HuH-7.5 (cell line): ENCODE results near the gene NPRL2.
"Not testable (repeated sequence)": the region's sequence is repeated elsewhere in the genome, so short reads cannot be mapped to it uniquely, and the experiment has no call there.

ENCODE experiments used
- DNase-seq: peaks from one replicate; pipeline ENCODE4 v3.0.0; 2011; ENCODE audit warnings: low spot score

The NPRL2 gene

GRCh38 chr3:50327129-50327528, 23.4 kb downstream of the NPRL2 start:
- DNase-seq, result no peak

- no peak for DNase-seq
These were observed 24.4 kb downstream of the NPRL2 start for GRCh38 chr3:50326182-50326541.

DNA sequence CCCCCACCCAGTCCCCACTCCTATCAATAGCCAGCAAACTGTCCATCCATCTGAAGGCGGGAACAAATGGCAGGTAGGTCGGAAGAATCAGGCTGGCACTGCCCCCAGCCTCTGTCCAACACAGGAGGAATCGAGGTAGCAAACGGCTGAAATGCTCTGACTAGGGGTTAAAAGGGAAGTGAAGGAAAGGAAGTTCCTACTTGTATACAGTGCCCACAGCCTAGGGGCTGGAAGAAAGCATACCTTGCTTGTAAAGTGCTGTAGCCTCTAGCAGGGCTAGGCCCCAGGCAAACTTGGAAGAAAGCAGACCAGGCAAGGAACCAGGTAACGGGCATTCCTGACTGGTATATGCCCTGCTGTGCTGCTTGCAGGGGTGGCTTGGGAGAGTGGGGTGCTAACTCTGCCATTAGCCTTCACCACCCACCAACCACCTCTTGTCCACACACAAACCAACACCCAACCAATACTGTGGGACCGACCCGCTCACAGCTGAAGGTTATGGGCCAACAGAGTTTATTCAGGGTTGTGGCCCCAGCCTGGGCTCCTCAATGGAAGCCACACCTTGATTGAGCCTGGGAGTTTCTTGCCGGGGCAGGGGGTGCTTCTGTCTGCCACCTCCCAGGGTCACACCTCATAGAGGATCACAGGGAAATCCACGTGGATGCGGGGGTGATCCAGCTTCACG, 24.9 kb downstream of the NPRL2 start:
- DNase-seq, result no peak

DNA sequence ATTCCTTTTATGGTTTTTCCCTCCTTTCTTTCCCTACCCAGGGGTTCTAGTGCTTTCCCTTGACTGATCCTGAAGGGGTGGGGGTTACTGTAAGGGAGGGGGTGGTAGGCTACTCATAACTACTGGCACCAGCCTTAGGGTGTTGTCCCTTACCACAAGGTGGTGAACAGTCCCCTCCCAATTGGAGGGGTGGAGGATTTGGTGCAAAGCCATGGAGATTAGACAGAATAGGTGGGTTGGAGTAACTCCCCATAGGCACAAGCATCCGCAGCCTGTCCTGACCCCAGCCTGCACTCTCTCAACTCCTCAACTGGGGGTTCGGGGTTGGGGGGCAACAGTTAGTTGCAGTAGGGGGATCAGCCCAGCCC, 25.5 kb downstream of the NPRL2 start:
- no peak for DNase-seq

- DNase-seq, result peak; percentile 90
These were observed 26.0 kb downstream of the NPRL2 start for GRCh38 chr3:50324351-50325112.

- DNase-seq, result no peak
These were observed 26.9 kb downstream of the NPRL2 start for GRCh38 chr3:50323614-50324199.

DNA sequence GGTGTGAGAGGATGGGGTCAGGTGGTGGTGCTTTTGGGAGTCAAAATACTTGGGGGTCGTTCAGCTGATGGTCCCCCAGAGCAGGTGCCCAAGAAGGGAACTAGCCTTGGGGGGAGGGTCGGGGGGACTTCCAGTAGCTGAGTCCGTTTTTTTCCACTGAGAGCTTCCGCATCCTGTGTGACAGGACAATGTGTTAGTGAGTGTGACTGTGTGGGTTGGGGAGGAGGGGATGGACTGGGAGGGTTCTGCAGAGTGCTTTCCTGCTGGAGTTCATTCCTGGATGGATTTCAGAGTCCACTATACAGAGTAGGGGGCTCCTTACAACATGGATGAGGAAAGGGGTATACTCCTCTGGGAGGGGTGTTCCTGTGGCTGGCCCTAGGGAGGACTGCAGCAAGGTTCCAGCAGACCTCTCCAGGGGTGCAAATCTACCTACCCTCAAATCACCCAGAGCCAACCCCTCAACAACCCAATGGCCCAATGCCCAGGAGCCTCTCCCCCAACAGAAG, 27.4 kb downstream of the NPRL2 start:
- DNase-seq, result no peak

GRCh38 chr3:50322386-50323091, 28.0 kb downstream of the NPRL2 start, which contains the start of gene HYAL2:
Gene HYAL2 (minus strand): TSS chr3:50322745. CDS start chr3:50320489, 2,256 bp downstream.
- no peak for DNase-seq

DNA sequence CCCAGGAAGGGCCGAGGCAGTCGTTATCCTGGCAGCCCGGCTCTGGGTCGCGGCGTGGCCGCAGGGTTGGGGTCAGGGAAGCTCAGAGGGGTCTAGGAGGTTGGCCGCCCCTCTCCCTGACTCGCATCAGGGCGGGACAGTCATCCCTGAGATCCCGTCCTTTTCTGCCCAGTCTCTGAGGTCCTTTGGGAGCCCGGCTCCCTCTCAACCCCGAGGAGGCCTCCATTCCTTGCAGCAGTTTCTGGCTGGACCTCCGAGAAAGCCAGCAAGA, 28.5 kb downstream of the NPRL2 start:
- no peak for DNase-seq

DNA sequence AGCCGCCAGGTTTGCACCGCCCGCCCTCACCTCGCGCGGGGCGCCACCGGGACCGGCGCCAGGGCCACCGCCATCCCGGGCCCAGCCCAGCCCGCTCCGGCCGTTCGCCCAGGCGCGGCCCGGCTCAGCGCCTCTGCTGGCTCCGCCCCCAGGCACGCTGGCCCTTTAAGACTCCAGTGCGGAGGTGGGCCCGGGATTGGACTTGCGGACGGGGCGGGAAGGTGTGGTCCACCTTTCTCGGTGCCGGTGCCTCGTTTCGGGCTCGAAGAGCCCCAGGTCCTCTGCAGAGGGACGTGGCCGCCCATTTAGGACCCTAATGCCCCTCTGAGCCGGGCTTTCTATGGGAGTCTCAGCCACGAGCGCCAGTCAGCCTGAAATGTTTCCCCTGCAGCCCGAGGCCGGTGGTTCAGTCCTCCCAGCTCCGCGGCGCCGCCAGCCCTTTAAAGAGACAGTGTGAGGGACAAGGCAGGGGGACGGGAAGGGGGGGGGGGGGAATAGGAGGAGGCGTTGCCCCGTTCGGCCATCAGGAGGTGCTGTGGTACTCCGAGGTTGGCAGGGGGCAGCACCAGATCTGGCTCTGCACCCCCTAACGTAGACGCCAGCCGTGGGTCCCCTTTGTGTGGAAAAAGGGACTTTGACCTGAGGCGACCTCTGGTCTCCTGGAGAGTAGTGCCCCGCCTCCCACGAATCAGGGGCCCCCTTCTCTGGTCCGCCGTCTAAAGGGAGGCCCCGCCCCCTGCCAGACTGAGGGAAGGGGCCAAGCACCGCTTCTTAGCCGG, 29.1 kb downstream of the NPRL2 start:
- peak; percentile 90 for DNase-seq

GRCh38 chr3:50320853-50321335, 29.7 kb downstream of the NPRL2 start:
- DNase-seq, result peak; percentile 87

- no peak for DNase-seq
These were observed 30.5 kb downstream of the NPRL2 start for GRCh38 chr3:50319894-50320625.

DNA sequence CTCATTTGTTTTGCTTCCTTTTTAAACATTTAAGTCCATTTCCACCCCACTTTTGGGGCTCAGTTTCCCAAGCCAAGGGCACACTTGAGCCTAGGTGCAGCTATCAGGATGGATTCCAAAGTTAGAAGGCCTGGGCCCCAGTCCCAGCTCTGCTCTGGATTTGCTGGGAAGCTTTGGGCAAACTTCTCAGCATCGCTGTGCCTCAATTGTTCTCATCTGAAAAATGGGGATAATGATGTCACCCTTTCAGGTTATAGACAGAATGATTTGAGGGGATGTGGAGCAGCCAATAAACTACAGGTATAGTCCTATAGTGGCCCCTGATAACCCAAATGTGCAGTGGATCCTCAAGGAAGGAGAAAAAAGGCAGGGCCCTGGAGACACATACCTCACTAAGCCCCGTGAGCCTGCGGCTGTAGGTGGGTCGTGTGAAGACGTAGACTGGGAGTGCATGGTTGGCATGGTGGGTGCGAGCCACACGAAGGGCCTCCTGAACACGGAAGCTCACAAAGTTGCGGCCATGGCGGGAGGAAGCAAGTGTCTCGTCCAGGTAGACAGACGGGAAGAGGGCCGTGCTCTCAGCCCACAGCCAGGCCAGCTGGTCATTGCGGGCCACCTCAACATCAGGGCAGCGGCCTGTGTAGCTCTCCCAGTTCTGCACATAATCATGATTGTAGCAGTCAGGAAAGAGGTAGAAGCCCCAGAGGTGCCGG, 31.2 kb downstream of the NPRL2 start:
- no peak for DNase-seq

DNA sequence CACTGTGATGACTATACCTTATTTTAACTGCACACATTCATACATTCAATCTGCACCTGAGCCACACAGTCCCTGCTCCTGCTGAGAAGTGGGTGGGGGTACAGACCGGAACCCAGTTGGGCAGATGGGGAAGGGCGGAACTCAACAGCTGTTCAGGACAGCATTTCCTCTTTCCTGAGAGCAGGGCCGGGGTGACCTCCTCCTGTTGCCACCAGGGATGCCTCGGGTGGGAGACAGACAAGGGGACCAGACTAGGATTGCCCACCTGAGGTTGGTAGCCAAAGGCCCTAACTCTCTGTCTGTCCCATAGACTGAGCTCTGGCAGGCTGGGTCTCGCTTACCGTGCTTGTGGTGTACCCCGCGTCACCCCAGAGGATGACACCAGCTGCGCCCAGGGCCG, 32.0 kb downstream of the NPRL2 start:
- no peak for DNase-seq

DNA sequence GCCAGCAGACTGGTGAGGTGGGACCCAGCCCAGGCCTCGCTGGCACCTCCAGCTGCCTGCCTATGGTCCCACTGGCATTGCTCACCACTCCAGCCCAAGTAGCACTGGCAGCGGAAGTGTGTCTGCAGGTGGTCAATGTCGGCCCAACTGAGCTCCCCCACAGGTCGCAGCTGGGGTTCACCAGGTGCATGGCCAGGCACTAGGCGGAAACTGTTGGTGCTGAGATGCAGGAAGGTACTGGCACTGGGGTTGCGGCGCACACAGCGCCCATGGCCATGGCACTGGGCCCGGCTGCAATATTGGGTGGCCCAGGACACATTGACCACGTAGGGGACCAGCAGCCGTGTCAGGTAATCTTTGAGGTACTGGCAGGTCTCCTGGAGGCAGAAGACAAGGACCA, 32.4 kb downstream of the NPRL2 start:
- DNase-seq, result no peak

GRCh38 chr3:50317300-50317699, 33.3 kb downstream of the NPRL2 start:
- no peak for DNase-seq

- DNase-seq, result no peak
These were observed 33.8 kb downstream of the NPRL2 start for GRCh38 chr3:50316657-50317242.

DNA sequence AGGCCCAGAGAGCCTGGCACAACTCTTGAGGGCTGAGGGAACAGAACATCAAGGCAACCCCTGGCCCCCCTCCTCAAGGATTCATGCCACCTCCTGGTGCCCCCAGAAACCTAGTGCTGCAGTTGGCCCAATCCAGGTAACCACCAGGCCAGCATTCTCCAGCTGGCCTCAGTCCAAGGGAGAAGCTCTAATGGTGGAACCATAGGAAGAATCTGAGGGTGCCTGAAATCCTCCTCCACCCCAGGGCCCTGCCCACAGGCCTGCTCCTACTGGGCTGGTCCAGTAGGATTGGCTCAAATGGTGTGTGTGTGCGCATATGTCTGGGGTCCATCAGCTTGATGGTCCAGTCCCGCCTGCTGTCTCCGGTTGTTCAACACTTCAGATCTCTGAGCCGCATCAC, 35.8 kb downstream of the NPRL2 start:
- no peak for DNase-seq

GRCh38 chr3:50314342-50314741, 36.2 kb downstream of the NPRL2 start:
- DNase-seq, result no peak

- DNase-seq, result not testable (repeated sequence)
These were observed 38.5 kb downstream of the NPRL2 start for GRCh38 chr3:50312041-50312440.
